ENCODE measurements around the gene CTDSPL2. TPM values are rescaled to one million over a fixed set of nuclear protein-coding genes. Genes with fewer than 3 reads are reported as not detected.

CTDSPL2 gene
- polyA plus RNA-seq, 2 of the 4 experiments (the other 2 are of a cell fraction), result 15.4 to 50.1 TPM

GRCh38 chr15:44397869-44398268 is 29.6 kb upstream of the CTDSPL2 start:
- Histone ChIP-seq H3K27ac (no peak overlapping the region), H3K4me3 (no peak overlapping the region), H3K4me1 (no peaks in the 10 kb centered on the region), H3K9me3 (no peaks in the 10 kb centered on the region), H3K4me2 (no peak overlapping the region)
- DNase-seq (ENCODE audit: low read depth in 1 of 2, low spot score in 1 of 2) (no peak), ATAC-seq (no peak), FAIRE-seq (no peak)
- WGBS (ENCODE audit: missing lambda C conversion rate), result 96% methylated on average over 1 of the region's 1 CpG
- TF ChIP-seq HOXB5 (CRISPR knock-in tag; IDR thresholded peaks at IDR 0.05) (no peak), NR3C1 (IDR thresholded peaks at IDR 0.05) (no peak), CHD2 (IDR thresholded peaks at IDR 0.05; ENCODE audit: low read length, partially characterized antibody) (no peak), ATOH8 (CRISPR knock-in tag; IDR thresholded peaks at IDR 0.05; ENCODE audit: low read depth) (no peak), FOSL2 (IDR thresholded peaks at IDR 0.05) (no peak), FOSL2 (CRISPR knock-in tag; IDR thresholded peaks at IDR 0.05) (no peak), TFCP2L1 (CRISPR knock-in tag; IDR thresholded peaks at IDR 0.05) (no peak), CBX8 (IDR thresholded peaks at IDR 0.05) (no peak), JUNB (IDR thresholded peaks at IDR 0.05) (no peak), USF2 (IDR thresholded peaks at IDR 0.05) (no peak)
- CTCF ChIA-PET, result no interaction called here
- POLR2A ChIA-PET, result no interaction called here

GRCh38 chr15:44414001-44414400 is 13.4 kb upstream of the CTDSPL2 start:
- POLR2A ChIA-PET, result no interaction called here

GRCh38 chr15:44427756-44428724 is 611 bp downstream of the CTDSPL2 start:
- DNase-seq (ENCODE audit: low read depth in 1 of 2, low spot score in 1 of 2) (peak; percentile 15 to 28), FAIRE-seq (no peak)
- TF ChIP-seq JUNB (IDR thresholded peaks at IDR 0.05), result no peak
- TF ChIP-seq RARB (CRISPR knock-in tag; IDR thresholded peaks at IDR 0.05), result no peak
- TF ChIP-seq SREBF2 (IDR thresholded peaks at IDR 0.05), result no peak
- TF ChIP-seq RFX5 (IDR thresholded peaks at IDR 0.05), result no peak
- no peak for TF ChIP-seq MYC (IDR thresholded peaks at IDR 0.05; ENCODE audit: borderline replicate concordance, low read length)
- TF ChIP-seq FOXS1 (CRISPR knock-in tag; IDR thresholded peaks at IDR 0.05), result no peak
- no peak for TF ChIP-seq KDM1A (IDR thresholded peaks at IDR 0.05; ENCODE audit: low read depth)
- TF ChIP-seq GATA3 (IDR thresholded peaks at IDR 0.05; ENCODE audit: borderline replicate concordance), result no peak
- no peak; the same call in 1 of the 2 replicates for TF ChIP-seq MAX (IDR thresholded peaks at IDR 0.05)
- TF ChIP-seq JUN (IDR thresholded peaks at IDR 0.05), result peak in 1 of 2 experiments; percentile 14; a peak in 1 of 5 replicates
- TF ChIP-seq HDAC2 (IDR thresholded peaks at IDR 0.05), result no peak
- TF ChIP-seq HOXB5 (CRISPR knock-in tag; IDR thresholded peaks at IDR 0.05), result no peak
- peak; percentile 64; the same call in 1 of the 2 replicates for TF ChIP-seq E2F6 (IDR thresholded peaks at IDR 0.05; ENCODE audit: borderline replicate concordance, low read depth)

More at GRCh38 chr15:44414001-44414400, 13.4 kb upstream of the CTDSPL2 start:
- TF ChIP-seq JUNB (IDR thresholded peaks at IDR 0.05) (no peak), ZSCAN20 (CRISPR knock-in tag; IDR thresholded peaks at IDR 0.05) (no peak), HDAC2 (IDR thresholded peaks at IDR 0.05) (no peak), SREBF2 (IDR thresholded peaks at IDR 0.05) (no peak), MAFK (IDR thresholded peaks at IDR 0.05; ENCODE audit: partially characterized antibody) (no peak), HOXA7 (CRISPR knock-in tag; IDR thresholded peaks at IDR 0.05) (no peak), TFCP2L1 (CRISPR knock-in tag; IDR thresholded peaks at IDR 0.05) (no peak), KDM1A (IDR thresholded peaks at IDR 0.05; ENCODE audit: low read depth) (no peak), JUN (IDR thresholded peaks at IDR 0.05) (no peak), CTCF (IDR thresholded peaks at IDR 0.05) (no peak), MAZ (IDR thresholded peaks at IDR 0.05; ENCODE audit: borderline replicate concordance, low read depth, low read length) (no peak), NR3C1 (IDR thresholded peaks at IDR 0.05) (no peak), POLR2A (IDR thresholded peaks at IDR 0.05; ENCODE audit: low read length) (no peak), FOSB (CRISPR knock-in tag; IDR thresholded peaks at IDR 0.05) (no peak)
- ATAC-seq (no peak), DNase-seq (ENCODE audit: low read depth in 1 of 2, low spot score in 1 of 2) (no peak), FAIRE-seq (no peak)
- Histone ChIP-seq H3K4me2 (no peak overlapping the region), H3K27ac (no peak overlapping the region), H3K4me1 (no peaks in the 10 kb centered on the region), H3K4me3 (no peak overlapping the region), H3K9me3 (no peaks in the 10 kb centered on the region)
- CTCF ChIA-PET, result interaction anchor here (0.6 to 0.7 kb wide), 2 partner anchors 19 to 535 kb away, joined by 3 to 4 read pairs; no protein-coding TSS in a partner anchor
- WGBS (ENCODE audit: missing lambda C conversion rate), result 86% methylated on average over 3 of the region's 3 CpGs

More at GRCh38 chr15:44427756-44428724, 611 bp downstream of the CTDSPL2 start:
- peak overlapping the region; percentile 60 for H3K4me3 ChIP-seq
- H3K9me3 ChIP-seq, result no peaks in the 10 kb centered on the region
- POLR2A ChIA-PET, result interaction anchor here (0.5 to 1.7 kb wide), 9 partner anchors 8 to 140 kb away, joined by 3 to 8 read pairs (median 6); partner anchors contain the start of gene EIF3J
- peak overlapping the region; percentile 81 for H3K4me2 ChIP-seq
- peak; percentile 61 to 65 for ATAC-seq
- peaks cover 7% of the 10 kb centered on the region; the same call in 2 of the 3 replicates for H3K4me1 ChIP-seq
- CTCF ChIA-PET, result interaction anchor here (0.6 to 1.9 kb wide), 7 partner anchors 16 to 1032 kb away, joined by 3 to 6 read pairs (median 3); no protein-coding TSS in a partner anchor
- WGBS (ENCODE audit: missing lambda C conversion rate), result 2% methylated on average over 23 of the region's 27 CpGs
- H3K27ac ChIP-seq, result peak overlapping the region; percentile 91 to 97
